Measurements from ENCODE around the gene TRAPPC13. TPM values are rescaled to one million over a fixed set of nuclear protein-coding genes. Genes with fewer than 3 reads are reported as not detected.
"Not testable (repeated sequence)": the region's sequence is repeated elsewhere in the genome, so short reads cannot be mapped to it uniquely, and the experiment has no call there.

Gene TRAPPC13
- total RNA-seq, 1 experiment from 2014 or later, result 29.6 TPM

- intact Hi-C loops (cut with micrococcal nuclease; ENCODE audit: unreplicated experiment), result no loop called here
- no peak overlapping the region for H3K4me3 ChIP-seq (ENCODE audit: low read depth, low read length, poor library complexity, severe bottlenecking)
- H3K9me3 ChIP-seq (ENCODE audit: low read depth, low read length, poor library complexity, severe bottlenecking), result no peaks in the 10 kb centered on the region
- no peak for DNase-seq (ENCODE audit: low spot score)
- ChIA-PET POLR2A (ENCODE audit: low non-redundant PET) (interaction anchor here (0.5 kb wide), 1 partner anchor 15 kb away, joined by 3 read pairs; no protein-coding TSS in a partner anchor), CTCF (no interaction called here)
- no peak overlapping the region for H3K27ac ChIP-seq (ENCODE audit: low read depth, low read length, poor library complexity, severe bottlenecking)
- H3K4me1 ChIP-seq (ENCODE audit: insufficient read depth, low read length, poor library complexity, severe bottlenecking), result no peaks in the 10 kb centered on the region
- no peaks in the 10 kb centered on the region for H3K27me3 ChIP-seq (replicated peaks; ENCODE audit: insufficient read depth, low read depth, low read length, poor library complexity)
- H3K36me3 ChIP-seq (ENCODE audit: insufficient read depth, low read length, poor library complexity, severe bottlenecking), result peaks cover 7% of the 10 kb centered on the region
- TF ChIP-seq EZH2 (IDR thresholded peaks at IDR 0.05; ENCODE audit: borderline replicate concordance, low read depth, low read length, poor library complexity, severe bottlenecking), result no peak
- no peak for TF ChIP-seq CTCF (conservative IDR thresholded peaks at IDR 0.05; ENCODE audit: low read depth, low read length)
- BruUV-seq (replicated peaks), result no TSS peak
These were observed 48.0 kb downstream of the TRAPPC13 start for GRCh38 chr5:65672796-65673195.

- Histone ChIP-seq H3K4me3 (ENCODE audit: low read depth, low read length, poor library complexity, severe bottlenecking) (no peak overlapping the region), H3K27me3 (replicated peaks; ENCODE audit: insufficient read depth, low read depth, low read length, poor library complexity) (no peaks in the 10 kb centered on the region), H3K9me3 (ENCODE audit: low read depth, low read length, poor library complexity, severe bottlenecking) (no peaks in the 10 kb centered on the region), H3K4me1 (ENCODE audit: insufficient read depth, low read length, poor library complexity, severe bottlenecking) (no peaks in the 10 kb centered on the region), H3K36me3 (ENCODE audit: insufficient read depth, low read length, poor library complexity, severe bottlenecking) (peaks cover 7% of the 10 kb centered on the region), H3K27ac (ENCODE audit: low read depth, low read length, poor library complexity, severe bottlenecking) (no peak overlapping the region)
- intact Hi-C loops (cut with micrococcal nuclease; ENCODE audit: unreplicated experiment), result no loop called here
- DNase-seq (ENCODE audit: low spot score), result no peak
- no peak for TF ChIP-seq EZH2 (IDR thresholded peaks at IDR 0.05; ENCODE audit: borderline replicate concordance, low read depth, low read length, poor library complexity, severe bottlenecking)
- no TSS peak for BruUV-seq (replicated peaks)
- ChIA-PET POLR2A (ENCODE audit: low non-redundant PET) (interaction anchor here (0.6 kb wide), 1 partner anchor 13 kb away, joined by 4 read pairs; no protein-coding TSS in a partner anchor), CTCF (no interaction called here)
These were observed 49.9 kb downstream of the TRAPPC13 start for GRCh38 chr5:65674749-65675148.

GRCh38 chr5:65676056-65676455 is 51.2 kb downstream of the TRAPPC13 start:
- H3K36me3 ChIP-seq (ENCODE audit: insufficient read depth, low read length, poor library complexity, severe bottlenecking); H3K27ac ChIP-seq (ENCODE audit: low read depth, low read length, poor library complexity, severe bottlenecking); BruUV-seq (replicated peaks); H3K9me3 ChIP-seq (ENCODE audit: low read depth, low read length, poor library complexity, severe bottlenecking); intact Hi-C loops (cut with micrococcal nuclease; ENCODE audit: unreplicated experiment); POLR2A ChIA-PET (ENCODE audit: low non-redundant PET); H3K27me3 ChIP-seq (replicated peaks; ENCODE audit: insufficient read depth, low read depth, low read length, poor library complexity); DNase-seq (ENCODE audit: low spot score); CTCF ChIA-PET; H3K4me1 ChIP-seq (ENCODE audit: insufficient read depth, low read length, poor library complexity, severe bottlenecking); H3K4me3 ChIP-seq (ENCODE audit: low read depth, low read length, poor library complexity, severe bottlenecking): not testable (repeated sequence)

- Histone ChIP-seq H3K4me3 (ENCODE audit: low read depth, low read length, poor library complexity, severe bottlenecking) (no peak overlapping the region), H3K9me3 (ENCODE audit: low read depth, low read length, poor library complexity, severe bottlenecking) (no peaks in the 10 kb centered on the region), H3K4me1 (ENCODE audit: insufficient read depth, low read length, poor library complexity, severe bottlenecking) (no peaks in the 10 kb centered on the region), H3K27me3 (replicated peaks; ENCODE audit: insufficient read depth, low read depth, low read length, poor library complexity) (no peaks in the 10 kb centered on the region), H3K36me3 (ENCODE audit: insufficient read depth, low read length, poor library complexity, severe bottlenecking) (peaks cover 8% of the 10 kb centered on the region), H3K27ac (ENCODE audit: low read depth, low read length, poor library complexity, severe bottlenecking) (no peak overlapping the region)
- no peak for DNase-seq (ENCODE audit: low spot score)
- intact Hi-C loops (cut with micrococcal nuclease; ENCODE audit: unreplicated experiment), result no loop called here
- CTCF ChIA-PET, result no interaction called here
- no TSS peak for BruUV-seq (replicated peaks)
- POLR2A ChIA-PET (ENCODE audit: low non-redundant PET), result no interaction called here
- TF ChIP-seq EZH2 (IDR thresholded peaks at IDR 0.05; ENCODE audit: borderline replicate concordance, low read depth, low read length, poor library complexity, severe bottlenecking), result no peak
- no peak for TF ChIP-seq CTCF (conservative IDR thresholded peaks at IDR 0.05; ENCODE audit: low read depth, low read length)
These were observed 57.3 kb downstream of the TRAPPC13 start for GRCh38 chr5:65682148-65682547.
